Vagina (tissue), 2 donors: ENCODE measurements around the gene ZFP62. TPM values are rescaled to one million over a fixed set of nuclear protein-coding genes. Genes with fewer than 3 reads are reported as not detected.

Experiments
- DNase-seq, 2 donors: peaks; one replicate each; pipeline ENCODE4 v3.0.0-alpha.2; 2017; ENCODE audit errors: extremely low spot score in 2 of 2
- H3K27ac ChIP-seq: fragments of 200-600 bp; sonication (generic); one replicate; pipeline ENCODE4 v1.5.1; 2019
- H3K27me3 ChIP-seq: fragments of 200-600 bp; sonication (generic); one replicate; pipeline ENCODE4 v1.5.1; 2019
- H3K36me3 ChIP-seq, 2 donors: fragments of 200-600 bp; sonication (generic); one replicate each; pipeline ENCODE4 v1.5.1; 2017 to 2019
- H3K4me1 ChIP-seq: fragments of 200-600 bp; sonication (generic); one replicate; pipeline ENCODE4 v1.5.1; 2019
- H3K4me3 ChIP-seq, 2 donors: fragments of 200-600 bp; sonication (generic); 1 replicate in 1 of 2; 2 replicates in 1 of 2; pipeline ENCODE4 v1.5.1; 2016 to 2019
- H3K9me3 ChIP-seq: fragments of 200-600 bp; sonication (generic); one replicate; pipeline ENCODE4 v1.5.1; 2019
- POLR2A ChIP-seq, 2 donors: fragments of 450-650 bp; IDR thresholded peaks; one replicate each; pipeline ENCODE4 v1.6.1; 2017; ENCODE audit warnings: antibody characterized with exemption in 2 of 2, mild to moderate bottlenecking in 2 of 2, moderate library complexity in 2 of 2
- POLR2AphosphoS5 ChIP-seq, 2 donors: sonication (generic); formaldehyde crosslinking; IDR thresholded peaks; one replicate each; pipeline ENCODE4 v1.9.0; 2017; ENCODE audit warnings: antibody characterized with exemption in 2 of 2, mild to moderate bottlenecking in 2 of 2, low read depth in 1 of 2; ENCODE audit not compliant: insufficient read depth in 1 of 2
- intact Hi-C: fragments of 100-400 bp; cut with DNase I; formaldehyde crosslinking; loops from one replicate; pipeline ENCODE4 v1.15.1; 2023
- total RNA-seq: library from RNA; depleted of rRNA; stranded (reverse); fragments of >200 nt; gene quantifications from one replicate; pipeline ENCODE4 v1.2.3, GENCODE V29; 2016
- TF ChIP-seq, protein P1 (sequence below), 3 experiments: fragments of 450-650 bp in 2 of 3; fragments of 200-600 bp in 1 of 3; sonication (generic) in 1 of 3; IDR thresholded peaks; one replicate each; pipeline ENCODE4 v1.5.1; 2017 to 2019; ENCODE audit warnings: antibody characterized with exemption in 3 of 3, mild to moderate bottlenecking in 2 of 3, moderate library complexity in 2 of 3

The ZFP62 gene
- total RNA-seq, 1 donor from 2014 or later: 22.3 TPM

GRCh38 chr5:180803181-180804128 lies 57.6 kb downstream of the ZFP62 start:
- peak overlapping the region; percentile 99 for H3K27ac ChIP-seq
- intact Hi-C loops: loop anchor here (10.0 kb wide), 1 partner anchor 391 kb away; no protein-coding TSS in a partner anchor
- TF ChIP-seq POLR2A (IDR thresholded peaks at IDR 0.05) (peak in 1 of 2 donors; percentile 44), POLR2AphosphoS5 (IDR thresholded peaks at IDR 0.05; ENCODE audit: insufficient read depth in 1 of 2, low read depth in 1 of 2) (peak in 1 of 2 donors; percentile 39)
- TF ChIP-seq, protein P1, sequence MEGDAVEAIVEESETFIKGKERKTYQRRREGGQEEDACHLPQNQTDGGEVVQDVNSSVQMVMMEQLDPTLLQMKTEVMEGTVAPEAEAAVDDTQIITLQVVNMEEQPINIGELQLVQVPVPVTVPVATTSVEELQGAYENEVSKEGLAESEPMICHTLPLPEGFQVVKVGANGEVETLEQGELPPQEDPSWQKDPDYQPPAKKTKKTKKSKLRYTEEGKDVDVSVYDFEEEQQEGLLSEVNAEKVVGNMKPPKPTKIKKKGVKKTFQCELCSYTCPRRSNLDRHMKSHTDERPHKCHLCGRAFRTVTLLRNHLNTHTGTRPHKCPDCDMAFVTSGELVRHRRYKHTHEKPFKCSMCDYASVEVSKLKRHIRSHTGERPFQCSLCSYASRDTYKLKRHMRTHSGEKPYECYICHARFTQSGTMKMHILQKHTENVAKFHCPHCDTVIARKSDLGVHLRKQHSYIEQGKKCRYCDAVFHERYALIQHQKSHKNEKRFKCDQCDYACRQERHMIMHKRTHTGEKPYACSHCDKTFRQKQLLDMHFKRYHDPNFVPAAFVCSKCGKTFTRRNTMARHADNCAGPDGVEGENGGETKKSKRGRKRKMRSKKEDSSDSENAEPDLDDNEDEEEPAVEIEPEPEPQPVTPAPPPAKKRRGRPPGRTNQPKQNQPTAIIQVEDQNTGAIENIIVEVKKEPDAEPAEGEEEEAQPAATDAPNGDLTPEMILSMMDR (IDR thresholded peaks at IDR 0.05): no peak
- peak overlapping the region; percentile 96 to 97 for H3K4me3 ChIP-seq
- H3K4me1 ChIP-seq: peaks cover 91% of the 10 kb centered on the region
- H3K27me3 ChIP-seq: no peaks in the 10 kb centered on the region
- H3K9me3 ChIP-seq: no peaks in the 10 kb centered on the region
- H3K36me3 ChIP-seq: no peaks in the 10 kb centered on the region
- DNase-seq: no peak

DNA sequence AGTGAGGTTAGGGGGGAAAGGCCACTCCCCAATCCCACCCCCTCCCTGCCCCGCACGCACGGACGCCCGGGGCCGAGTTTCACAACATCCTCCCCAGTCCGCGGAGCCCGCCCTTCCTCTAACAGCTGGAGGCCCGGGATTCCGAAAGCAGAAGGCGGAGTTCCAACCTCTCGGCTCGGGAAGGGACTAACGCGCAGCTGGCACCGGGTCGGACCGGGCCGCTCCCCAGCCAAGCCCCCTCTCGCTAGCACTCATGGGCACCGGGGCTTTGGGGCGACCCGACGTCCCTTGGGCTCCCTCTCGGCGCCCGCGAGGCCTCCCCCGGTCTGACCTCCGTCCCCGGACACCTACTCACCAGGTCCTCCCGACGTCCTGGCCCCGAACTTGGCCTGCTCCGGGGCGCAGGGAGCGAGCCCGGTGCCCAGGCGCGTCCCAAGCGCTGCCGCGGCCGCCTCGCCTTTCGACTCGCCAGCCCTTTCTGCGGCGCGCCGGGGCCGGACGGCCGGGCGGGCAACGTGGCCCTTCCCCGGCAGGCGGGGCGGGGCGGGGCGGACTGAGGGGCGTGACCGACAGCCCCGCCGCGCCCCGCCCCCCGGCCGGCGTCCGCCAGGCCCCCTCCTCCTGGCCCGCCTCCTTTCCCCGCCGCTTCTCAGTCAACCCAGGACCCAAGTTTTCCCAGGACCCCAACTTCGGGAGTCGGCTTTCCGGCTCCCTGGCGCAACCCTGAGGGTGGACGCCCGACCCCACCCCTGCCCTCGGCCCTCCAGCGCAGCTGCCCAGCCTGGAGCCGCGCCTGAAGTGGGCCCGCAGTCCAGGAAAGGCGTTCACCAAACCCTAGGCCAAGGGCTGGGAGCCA lies 58.5 kb downstream of the ZFP62 start, which contains the start of gene MGAT1:
MGAT1 (minus strand) TSS at position 482 of the 856 bp plus-strand sequence. CDS start 9,835 bp downstream, outside the sequence.
- intact Hi-C loops: loop anchor here (10.0 kb wide), 1 partner anchor 392 kb away; no protein-coding TSS in a partner anchor
- Histone ChIP-seq H3K9me3 (no peaks in the 10 kb centered on the region), H3K27me3 (no peaks in the 10 kb centered on the region), H3K27ac (peak within 1 kb of the TSS; percentile 99), H3K4me3 (peak within 1 kb of the TSS; percentile 96 to 97), H3K4me1 (peaks cover 91% of the 10 kb centered on the region), H3K36me3 (no peaks in the 10 kb centered on the region)
- peak in 1 of 2 donors; percentile 95 for DNase-seq
- TF ChIP-seq, protein P1 (IDR thresholded peaks at IDR 0.05): peak in 1 of 3 experiments; percentile 9
- TF ChIP-seq POLR2AphosphoS5 (IDR thresholded peaks at IDR 0.05; ENCODE audit: insufficient read depth in 1 of 2, low read depth in 1 of 2) (peak; percentile 46 to 90), POLR2A (IDR thresholded peaks at IDR 0.05) (peak in 1 of 2 donors; percentile 84)

DNA sequence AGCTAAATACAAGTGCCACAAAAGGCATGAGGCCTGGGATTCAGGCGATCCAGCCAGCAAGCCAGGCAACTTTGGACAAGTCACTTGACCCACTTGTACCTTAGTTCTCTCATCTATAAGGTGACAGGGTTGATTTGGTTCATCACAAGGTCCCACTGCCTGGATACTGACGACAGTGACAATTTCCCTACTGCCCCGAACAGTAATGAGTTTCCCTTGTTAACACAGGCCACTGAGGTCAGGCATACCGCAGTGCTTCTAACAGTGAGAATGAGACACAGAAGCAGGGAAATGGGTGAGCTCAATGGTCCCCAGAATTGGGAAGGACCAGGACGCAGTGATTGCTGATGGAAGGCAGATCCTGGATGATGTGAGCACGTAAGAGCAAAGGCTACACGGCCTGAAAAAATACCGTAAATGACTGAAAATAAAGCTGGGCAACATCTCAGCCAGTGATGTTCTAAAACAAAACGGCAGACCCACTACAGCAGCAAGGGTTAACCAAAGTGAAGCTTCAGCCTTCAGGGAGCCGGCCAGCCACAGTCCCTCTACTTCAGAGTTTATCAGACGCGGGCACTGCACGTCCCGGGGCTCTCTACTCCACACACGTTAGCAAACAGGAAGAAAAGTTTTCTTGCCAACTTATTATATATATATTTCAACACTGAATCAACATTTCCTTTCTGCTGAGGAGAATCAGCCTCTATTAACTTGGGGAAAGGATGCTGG lies 59.3 kb downstream of the ZFP62 start:
- H3K27ac ChIP-seq: peak overlapping the region; percentile 99
- TF ChIP-seq, protein P1 (IDR thresholded peaks at IDR 0.05): no peak
- TF ChIP-seq POLR2AphosphoS5 (IDR thresholded peaks at IDR 0.05; ENCODE audit: insufficient read depth in 1 of 2, low read depth in 1 of 2) (no peak), POLR2A (IDR thresholded peaks at IDR 0.05) (no peak)
- H3K4me3 ChIP-seq: peak overlapping the region; percentile 96 to 97
- intact Hi-C loops: loop anchor here (10.0 kb wide), 1 partner anchor 393 kb away; no protein-coding TSS in a partner anchor
- peak; percentile 64 to 88 for DNase-seq
- no peaks in the 10 kb centered on the region for H3K9me3 ChIP-seq
- no peaks in the 10 kb centered on the region for H3K27me3 ChIP-seq
- peaks cover 91% of the 10 kb centered on the region for H3K4me1 ChIP-seq
- H3K36me3 ChIP-seq: no peaks in the 10 kb centered on the region

DNA sequence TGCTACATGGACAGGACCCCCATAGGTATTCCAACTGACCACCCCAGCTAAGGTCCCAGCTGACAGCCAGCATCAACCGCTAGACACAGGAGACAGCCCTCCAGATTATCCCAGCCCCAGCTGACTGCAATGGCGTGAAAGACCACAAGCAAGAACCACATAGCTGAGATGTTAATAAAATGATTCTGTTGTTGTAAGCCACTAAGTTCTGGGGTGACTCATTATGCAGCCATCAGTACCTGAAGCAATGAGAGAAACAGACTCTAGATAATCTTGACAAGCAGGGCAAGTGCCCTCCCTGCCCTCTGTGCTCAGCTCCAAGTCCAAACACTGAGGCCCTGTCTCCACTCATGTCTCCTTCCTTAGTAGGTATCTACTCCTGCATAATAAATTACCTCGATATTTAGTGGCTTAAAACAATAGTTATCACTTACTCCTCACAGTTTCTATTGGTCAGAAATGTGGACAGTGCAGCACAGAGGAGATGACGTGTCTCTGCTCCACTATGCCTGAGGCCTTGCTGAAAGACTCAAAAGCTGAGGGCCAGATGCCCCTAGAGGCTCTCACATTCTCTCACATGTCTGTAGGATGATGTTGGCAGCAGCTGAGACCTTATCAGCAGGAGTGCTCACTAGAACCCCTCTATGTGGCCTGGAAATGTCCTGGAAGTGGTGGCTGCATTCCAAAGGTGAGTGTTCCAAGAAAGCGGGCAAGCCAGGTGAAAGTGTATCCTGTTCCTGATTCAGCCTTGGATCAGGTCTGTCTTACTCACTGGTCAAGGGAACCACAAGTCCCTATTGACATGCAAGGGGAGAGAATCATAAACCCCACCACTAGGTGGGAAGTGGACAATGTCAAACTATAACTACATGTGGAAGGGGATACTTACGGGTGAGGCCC lies 60.9 kb downstream of the ZFP62 start:
- Histone ChIP-seq H3K27me3 (no peaks in the 10 kb centered on the region), H3K36me3 (no peaks in the 10 kb centered on the region), H3K4me1 (peaks cover 89% of the 10 kb centered on the region), H3K27ac (peak overlapping the region; percentile 99), H3K4me3 (peak overlapping the region in 1 of 2 donors; percentile 15), H3K9me3 (no peaks in the 10 kb centered on the region)
- intact Hi-C loops: loop anchor here (10.0 kb wide), 1 partner anchor 395 kb away; no protein-coding TSS in a partner anchor
- no peak for TF ChIP-seq POLR2A (IDR thresholded peaks at IDR 0.05)
- TF ChIP-seq POLR2AphosphoS5 (IDR thresholded peaks at IDR 0.05; ENCODE audit: insufficient read depth in 1 of 2, low read depth in 1 of 2): no peak
- TF ChIP-seq, protein P1 (IDR thresholded peaks at IDR 0.05): no peak
- DNase-seq: peak; percentile 82 to 83
